ENCODE data around the gene VSIG2.

The VSIG2 gene

GRCh38 chr11:124718801-124719200 lies 33.3 kb downstream of the VSIG2 start:
- DNase-seq: no peak

GRCh38 chr11:124717786-124718651 lies 34.0 kb downstream of the VSIG2 start:
- DNase-seq: peak; percentile 27

GRCh38 chr11:124717421-124717785 lies 34.7 kb downstream of the VSIG2 start:
- DNase-seq: no peak

- no peak for DNase-seq
These were observed 35.5 kb downstream of the VSIG2 start for GRCh38 chr11:124716591-124716990.

- no peak for DNase-seq
These were observed 39.7 kb downstream of the VSIG2 start for GRCh38 chr11:124712392-124712791.

GRCh38 chr11:124707829-124708228 lies 44.2 kb downstream of the VSIG2 start:
- DNase-seq: no peak

- DNase-seq: no peak
These were observed 52.0 kb downstream of the VSIG2 start for GRCh38 chr11:124700028-124700427.

- DNase-seq: no peak
These were observed 52.5 kb downstream of the VSIG2 start for GRCh38 chr11:124699547-124699946.
